Measurements from ENCODE around the gene ZNFX1. TPM values are rescaled to one million over a fixed set of nuclear protein-coding genes. Genes with fewer than 3 reads are reported as not detected.
A peak's percentile ranks its signal among the peaks of the same experiment; 100 is the strongest.
"Not testable (repeated sequence)": the region's sequence is repeated elsewhere in the genome, so short reads cannot be mapped to it uniquely, and the experiment has no call there.

ZNFX1 gene
- polyA plus RNA-seq, 1 donor from 2014 or later = 5.4 TPM

GRCh38 chr20:49219924-49220831 is 57.7 kb downstream of the ZNFX1 start:
- H4K20me1 ChIP-seq (ENCODE audit: insufficient read depth) = no peaks in the 10 kb centered on the region
- H2AFZ ChIP-seq (ENCODE audit: low read depth, low read length) = peak overlapping the region; percentile 84
- peak overlapping the region; percentile 92 for H3K4me3 ChIP-seq (ENCODE audit: low read length)
- H3K79me2 ChIP-seq (replicated peaks; ENCODE audit: insufficient read depth, low read length) = peaks cover 14% of the 10 kb centered on the region
- no peaks in the 10 kb centered on the region for H3K27me3 ChIP-seq (ENCODE audit: insufficient read depth, low read depth, low read length)
- H3K36me3 ChIP-seq (ENCODE audit: insufficient read depth, low read length) = peaks cover 5% of the 10 kb centered on the region
- H3K9ac ChIP-seq (ENCODE audit: low read length) = peak overlapping the region; percentile 80
- no peaks in the 10 kb centered on the region for H3K9me3 ChIP-seq (ENCODE audit: low read length)
- H3K4me2 ChIP-seq (ENCODE audit: low read length) = peak overlapping the region; percentile 68
- H3K9me2 ChIP-seq (ENCODE audit: insufficient read depth, low read length) = no peaks in the 10 kb centered on the region
- no peaks in the 10 kb centered on the region for H3F3A ChIP-seq (ENCODE audit: insufficient read depth, low read length, poor library complexity, severe bottlenecking)
- no peak for TF ChIP-seq POLR2AphosphoS5 (IDR thresholded peaks at IDR 0.05)
- TF ChIP-seq SMC3 (conservative IDR thresholded peaks at IDR 0.05; ENCODE audit: poor library complexity) = no peak
- TF ChIP-seq EP300 (conservative IDR thresholded peaks at IDR 0.05; ENCODE audit: poor library complexity, severe bottlenecking) = no peak
- TF ChIP-seq EZH2 (IDR thresholded peaks at IDR 0.05; ENCODE audit: borderline replicate concordance, insufficient read depth, low read length, poor library complexity, severe bottlenecking) = no peak
- TF ChIP-seq MXI1 (conservative IDR thresholded peaks at IDR 0.05; ENCODE audit: poor library complexity, severe bottlenecking) = no peak
- TF ChIP-seq RAD21 (conservative IDR thresholded peaks at IDR 0.05) = no peak
- TF ChIP-seq REST (IDR thresholded peaks at IDR 0.05; ENCODE audit: borderline replicate concordance) = no peak
- TF ChIP-seq TAF1 (IDR thresholded peaks at IDR 0.05; ENCODE audit: low read depth) = no peak
- peak overlapping the region; percentile 86 for H3K27ac ChIP-seq (ENCODE audit: low read length)

- peak within 1 kb of the TSS; percentile 68 for H3K4me2 ChIP-seq (ENCODE audit: low read length)
- no peaks in the 10 kb centered on the region for H4K20me1 ChIP-seq (ENCODE audit: insufficient read depth)
- H3K4me3 ChIP-seq (ENCODE audit: low read length) = peak within 1 kb of the TSS; percentile 92
- H3K36me3 ChIP-seq (ENCODE audit: insufficient read depth, low read length) = peaks cover 5% of the 10 kb centered on the region
- peak within 1 kb of the TSS; percentile 84 for H2AFZ ChIP-seq (ENCODE audit: low read depth, low read length)
- no peaks in the 10 kb centered on the region for H3K9me3 ChIP-seq (ENCODE audit: low read length)
- no peaks in the 10 kb centered on the region for H3F3A ChIP-seq (ENCODE audit: insufficient read depth, low read length, poor library complexity, severe bottlenecking)
- H3K27me3 ChIP-seq (ENCODE audit: insufficient read depth, low read depth, low read length) = no peaks in the 10 kb centered on the region
- peaks cover 14% of the 10 kb centered on the region for H3K79me2 ChIP-seq (replicated peaks; ENCODE audit: insufficient read depth, low read length)
- peak within 1 kb of the TSS; percentile 80 for H3K9ac ChIP-seq (ENCODE audit: low read length)
- TF ChIP-seq POLR2AphosphoS5 (IDR thresholded peaks at IDR 0.05) (peak; percentile 89), RAD21 (conservative IDR thresholded peaks at IDR 0.05) (no peak), EP300 (conservative IDR thresholded peaks at IDR 0.05; ENCODE audit: poor library complexity, severe bottlenecking) (peak; percentile 40), EZH2 (IDR thresholded peaks at IDR 0.05; ENCODE audit: borderline replicate concordance, insufficient read depth, low read length, poor library complexity, severe bottlenecking) (no peak), CTCF (IDR thresholded peaks at IDR 0.05; ENCODE audit: poor library complexity, severe bottlenecking) (no peak), SMC3 (conservative IDR thresholded peaks at IDR 0.05; ENCODE audit: poor library complexity) (peak; percentile 21), MXI1 (conservative IDR thresholded peaks at IDR 0.05; ENCODE audit: poor library complexity, severe bottlenecking) (peak; percentile 96), TAF1 (IDR thresholded peaks at IDR 0.05; ENCODE audit: low read depth) (peak; percentile 77), REST (IDR thresholded peaks at IDR 0.05; ENCODE audit: borderline replicate concordance) (peak; percentile 90)
- no peaks in the 10 kb centered on the region for H3K9me2 ChIP-seq (ENCODE audit: insufficient read depth, low read length)
- H3K27ac ChIP-seq (ENCODE audit: low read length) = peak within 1 kb of the TSS; percentile 86
Observed at GRCh38 chr20:49219091-49219923, 58.5 kb downstream of the ZNFX1 start, which contains the start of gene DDX27. DDX27 (plus strand) TSS chr20:49219416; CDS start chr20:49219449, 33 bp downstream.

- H3F3A ChIP-seq (ENCODE audit: insufficient read depth, low read length, poor library complexity, severe bottlenecking); H3K9me3 ChIP-seq (ENCODE audit: low read length); H3K27me3 ChIP-seq (ENCODE audit: insufficient read depth, low read depth, low read length); H3K36me3 ChIP-seq (ENCODE audit: insufficient read depth, low read length); H3K9me2 ChIP-seq (ENCODE audit: insufficient read depth, low read length); H4K20me1 ChIP-seq (ENCODE audit: insufficient read depth): not testable (repeated sequence)
- peak overlapping the region; percentile 49 for H2AFZ ChIP-seq (ENCODE audit: low read depth, low read length)
- peak overlapping the region; percentile 92 for H3K4me3 ChIP-seq (ENCODE audit: low read length)
- H3K4me2 ChIP-seq (ENCODE audit: low read length) = peak overlapping the region; percentile 55
- H3K27ac ChIP-seq (ENCODE audit: low read length) = peak overlapping the region; percentile 86
- H3K79me2 ChIP-seq (replicated peaks; ENCODE audit: insufficient read depth, low read length) = peaks cover 14% of the 10 kb centered on the region
- peak overlapping the region; percentile 80 for H3K9ac ChIP-seq (ENCODE audit: low read length)
Observed at GRCh38 chr20:49218739-49219090, 59.1 kb downstream of the ZNFX1 start.

All from neural cell (in vitro differentiated cells).